HG03558 (cell line): ENCODE data around the gene METTL25B.

ENCODE experiments used
- ATAC-seq: cut with Tn5 transposase; IDR thresholded peaks from one replicate; pipeline ENCODE4 v1.9.1; 2021; ENCODE audit warnings: moderate number of reproducible peaks; ENCODE audit not compliant: unreplicated experiment; ENCODE audit errors: extremely low read depth

The METTL25B gene

DNA sequence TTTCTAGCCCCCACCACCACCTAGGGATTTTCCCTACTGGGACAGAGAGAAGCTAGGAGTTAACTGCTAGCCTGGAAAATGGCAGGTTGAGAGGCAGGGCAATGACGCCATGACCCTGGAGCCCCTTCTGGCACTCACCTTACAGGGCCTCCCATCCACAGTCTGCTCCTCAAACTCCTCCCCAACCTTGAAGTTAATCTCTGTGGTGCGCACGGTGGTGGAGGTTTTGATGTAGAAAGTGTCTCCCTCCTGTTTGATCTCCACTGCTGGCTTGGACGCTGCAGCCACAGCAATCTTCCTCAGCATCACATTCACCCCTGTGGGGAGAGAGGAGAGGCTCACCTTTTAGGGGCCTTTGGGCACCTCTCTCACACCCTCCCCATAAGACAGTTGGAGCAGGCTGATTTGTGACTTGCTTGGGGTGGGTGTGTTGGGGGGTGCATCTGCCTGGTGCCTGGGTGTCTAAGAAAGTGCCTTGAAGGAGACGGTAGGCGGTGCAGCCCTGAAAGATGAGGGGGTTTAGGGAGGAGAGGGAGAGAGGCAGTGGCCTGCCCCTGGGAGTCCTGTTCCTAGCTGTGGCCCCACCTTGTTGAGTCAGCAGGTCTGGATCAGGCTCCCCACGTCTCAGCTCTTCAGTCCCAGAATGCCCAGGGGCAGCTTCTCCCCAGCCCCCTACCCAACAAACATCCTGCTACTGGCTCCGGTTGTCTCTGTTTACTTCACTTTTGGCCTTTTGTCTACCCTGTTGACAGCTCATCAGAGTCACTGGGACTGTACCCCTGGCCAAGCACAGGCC is 27.3 kb upstream of the METTL25B start:
- ATAC-seq = no peak

DNA sequence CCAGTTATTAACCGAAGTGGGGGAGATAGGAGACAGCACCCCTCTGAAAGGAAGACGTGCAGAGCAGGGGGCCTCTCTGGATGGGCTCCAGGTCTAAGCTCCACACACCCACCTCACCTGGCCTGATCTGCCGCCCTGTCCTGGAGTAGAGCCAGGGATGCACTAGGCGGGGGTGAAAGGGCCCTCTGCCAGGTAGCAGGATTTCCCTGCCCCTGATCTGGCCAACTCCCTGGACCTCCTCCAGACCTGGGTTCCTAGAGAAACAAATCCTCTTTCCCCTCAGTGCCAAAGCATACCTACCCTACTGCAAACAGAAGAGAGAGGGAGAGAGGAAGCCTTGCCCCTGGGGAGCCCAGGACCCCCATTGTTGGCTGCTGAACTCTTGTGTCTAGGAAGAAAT is 24.9 kb upstream of the METTL25B start:
- no peak for ATAC-seq

DNA sequence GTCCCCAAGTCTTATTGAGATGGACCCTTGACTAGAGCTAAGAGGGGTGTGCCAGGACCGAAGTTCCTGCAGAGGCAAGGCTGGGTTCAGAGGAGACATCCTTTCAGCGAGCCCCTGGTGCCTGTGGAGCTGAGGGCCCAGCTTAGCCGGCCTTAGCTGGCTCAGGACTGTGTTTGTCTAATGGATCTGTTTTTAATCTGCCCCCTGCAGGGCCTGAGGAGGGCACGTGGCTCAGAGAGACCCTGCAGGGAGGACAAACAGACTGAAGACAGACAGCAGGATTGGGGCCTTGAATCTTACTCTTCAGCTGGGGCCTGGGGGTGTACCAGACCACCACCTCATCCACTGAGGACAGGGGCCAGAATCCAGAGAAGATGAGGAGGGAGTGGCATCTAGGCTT is 24.5 kb upstream of the METTL25B start:
- no peak for ATAC-seq

DNA sequence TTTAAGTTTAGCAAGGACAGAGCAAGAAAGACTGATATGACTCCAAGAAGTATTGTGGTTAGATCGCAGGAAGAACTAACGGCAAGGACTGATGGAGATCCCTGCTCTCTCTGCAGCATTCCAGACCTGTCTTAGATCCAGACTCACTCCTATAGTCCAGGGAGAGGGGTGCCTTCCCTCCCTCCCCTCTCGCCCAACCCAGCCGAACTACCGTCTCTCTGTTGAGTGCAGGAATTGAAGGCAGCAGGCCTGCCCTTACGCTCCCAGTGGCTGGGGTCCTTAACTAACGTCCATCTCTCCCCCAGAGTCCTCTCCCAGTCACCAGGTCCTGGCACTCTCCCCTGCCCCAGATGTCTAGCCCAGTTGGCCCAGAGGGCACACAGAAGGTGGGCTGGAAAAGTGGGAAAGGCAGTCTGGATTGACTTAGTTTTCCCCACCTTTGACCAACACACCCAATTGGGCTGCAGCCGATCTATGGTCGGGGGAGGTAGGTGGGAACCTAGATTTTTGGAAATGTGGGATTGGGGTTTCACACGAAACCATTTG is 24.0 kb upstream of the METTL25B start:
- no peak for ATAC-seq

DNA sequence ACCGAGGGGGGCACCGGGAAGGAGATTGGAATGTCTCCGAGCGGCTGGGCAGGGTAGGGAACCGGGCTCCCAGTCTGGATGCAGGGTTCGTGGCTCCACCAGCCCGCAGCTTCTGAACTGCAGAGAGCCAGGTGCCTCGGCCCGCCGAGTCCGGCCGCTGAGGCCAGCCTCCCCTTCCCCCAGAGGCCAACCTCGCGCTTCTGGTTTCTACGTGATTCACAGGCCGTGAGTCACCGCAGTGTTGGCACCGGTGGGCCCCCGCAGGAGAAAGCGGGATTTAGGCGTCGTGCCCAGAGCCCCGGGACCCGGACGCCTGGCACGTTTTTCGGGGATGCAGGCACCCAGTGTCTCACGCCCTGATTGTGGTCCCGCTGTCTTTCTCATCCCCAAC is 23.3 kb upstream of the METTL25B start:
- no peak for ATAC-seq

DNA sequence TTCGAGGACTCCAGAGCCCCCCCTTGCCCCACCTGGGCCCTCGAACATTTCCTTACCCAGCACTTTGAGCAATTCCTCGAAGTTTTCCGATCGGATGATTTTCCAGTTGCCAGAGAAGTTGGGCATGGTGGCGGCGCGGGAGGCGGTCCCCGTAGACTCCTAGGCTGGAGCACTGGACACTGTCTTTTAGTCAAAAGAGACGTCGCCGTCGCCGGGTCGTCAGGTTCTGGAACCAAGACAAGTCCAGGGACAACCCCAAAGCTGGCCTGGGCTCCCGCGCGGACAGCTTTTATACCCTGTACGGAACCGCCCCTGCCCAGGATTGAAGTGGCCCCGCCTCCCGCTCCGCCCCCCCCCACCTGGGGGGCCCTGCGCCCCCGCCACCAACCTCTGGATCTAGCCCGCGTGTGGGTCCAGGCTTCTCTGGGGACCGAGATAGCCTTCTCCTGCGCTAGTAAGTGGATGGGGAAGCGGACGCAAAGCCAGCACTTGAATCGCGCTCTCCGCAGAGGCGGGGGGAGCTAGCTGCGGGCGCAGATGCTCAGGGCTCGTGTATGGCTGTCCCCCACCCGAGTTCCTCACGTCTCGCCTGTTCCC is 22.9 kb upstream of the METTL25B start, which contains the start of gene CRABP2:
Gene CRABP2, minus strand, starts transcription at position 263 of the 597 bp plus-strand sequence. Its CDS starts 137 bp downstream, at position 126.
- no peak for ATAC-seq

DNA sequence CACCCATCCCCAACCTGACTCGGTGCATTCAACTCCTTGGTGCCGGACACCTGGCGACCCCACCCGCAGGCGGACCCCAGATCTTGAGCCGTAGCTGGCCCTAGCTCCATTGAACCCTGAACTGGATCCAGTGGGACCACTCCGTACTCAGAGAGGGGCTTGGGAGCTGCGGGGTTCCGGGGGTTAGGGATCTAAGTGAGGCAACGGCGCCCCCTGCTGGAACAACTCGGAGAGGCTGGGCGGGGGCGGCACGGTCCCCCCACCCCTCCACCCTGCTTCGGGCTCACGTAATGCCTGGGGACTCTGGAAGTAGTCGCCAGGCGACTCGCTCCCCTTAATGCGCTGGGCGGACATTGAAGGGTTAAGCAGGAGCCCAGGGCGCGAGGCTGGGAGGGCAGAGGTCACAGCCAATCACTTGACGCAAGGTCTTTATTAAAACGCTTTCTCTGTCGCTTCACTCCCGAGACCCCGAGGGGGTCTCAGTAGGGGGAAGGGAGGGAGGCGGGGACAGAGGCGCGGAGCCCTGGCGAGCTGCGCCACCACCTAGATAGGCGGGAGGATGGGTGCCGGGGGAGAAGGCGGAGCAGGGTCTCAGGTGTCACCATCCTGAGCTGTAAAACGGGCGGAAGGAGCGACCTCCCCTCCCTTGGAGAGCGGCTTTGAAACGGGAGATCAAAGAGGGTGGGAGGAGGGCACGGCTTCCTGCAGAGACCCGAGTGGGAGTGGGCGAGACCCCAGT is 22.2 kb upstream of the METTL25B start:
- no peak for ATAC-seq

DNA sequence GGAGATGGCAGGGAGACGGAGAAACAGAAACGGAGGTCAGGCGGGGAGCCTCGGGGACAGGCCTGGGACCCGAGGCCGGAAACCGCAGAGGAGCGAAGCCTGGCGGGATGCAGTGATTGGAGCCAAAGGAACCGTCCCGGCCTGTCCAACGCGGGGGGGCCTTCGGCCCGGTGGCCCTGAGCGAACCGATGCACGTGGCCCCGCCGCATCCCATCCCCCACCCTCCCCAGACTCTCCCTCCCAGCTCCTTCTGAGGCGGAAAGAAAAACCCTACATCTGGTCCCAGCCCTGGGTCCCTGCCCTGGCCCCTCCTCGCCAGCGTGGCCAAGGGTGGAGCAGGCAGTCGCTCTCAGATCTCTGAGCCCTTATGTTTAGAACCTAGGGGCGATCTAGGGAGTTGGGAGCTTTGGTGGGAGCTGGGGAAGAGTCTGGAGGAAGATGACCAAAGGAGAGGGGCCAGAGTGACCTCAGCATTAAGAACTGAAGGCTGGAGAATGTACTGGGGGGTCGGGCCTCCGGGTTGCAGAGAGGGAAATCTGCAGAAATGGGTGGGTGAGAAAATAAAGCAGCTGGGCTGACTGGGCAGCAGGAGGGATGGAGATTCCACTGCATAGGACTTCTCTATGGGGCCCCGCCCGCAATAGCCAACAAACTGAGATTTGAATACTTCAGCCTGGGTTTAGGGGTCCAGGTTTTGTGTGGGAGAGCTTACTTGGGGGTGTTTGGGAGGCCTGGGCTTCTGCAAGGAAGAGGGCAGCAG is 21.4 kb upstream of the METTL25B start:
- no peak for ATAC-seq

DNA sequence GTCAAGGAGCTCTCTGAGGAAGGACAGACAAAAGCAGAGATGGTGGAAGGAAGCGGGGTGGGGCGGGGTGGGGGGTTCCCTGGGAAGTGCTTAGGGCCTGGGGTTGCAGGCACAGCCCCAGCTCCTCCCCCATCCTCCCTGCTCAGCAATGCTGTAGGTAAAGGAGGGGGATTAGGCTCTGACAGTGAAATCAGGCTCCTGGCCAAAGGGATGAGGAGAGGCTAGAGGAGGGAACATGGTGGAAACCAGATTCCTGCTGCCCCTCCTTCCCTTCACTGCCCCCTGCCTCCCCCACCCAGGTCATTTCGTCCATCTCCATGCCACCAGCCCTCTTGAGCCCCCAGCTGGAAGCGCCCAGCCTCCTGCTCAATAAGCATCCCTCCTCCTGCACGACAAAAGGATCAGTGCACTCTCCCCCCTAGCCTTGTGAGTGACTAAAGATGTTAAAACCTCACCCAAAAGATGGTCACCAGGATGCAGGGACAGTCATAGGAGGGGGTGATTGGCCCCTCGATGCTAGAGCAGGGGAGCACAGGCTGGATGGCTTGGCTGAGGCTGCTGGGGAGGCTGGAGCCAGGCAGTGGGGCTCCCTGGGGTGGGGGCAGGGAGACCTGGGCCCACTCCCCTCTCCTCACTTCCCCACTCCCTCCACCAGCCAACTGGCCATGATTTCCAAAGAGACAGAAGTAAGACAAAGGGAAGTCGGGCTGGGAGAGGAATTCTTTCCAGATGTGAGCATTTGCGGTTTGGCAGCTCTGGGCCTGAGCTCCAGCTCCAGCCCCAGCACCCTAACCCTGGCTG is 20.7 kb upstream of the METTL25B start:
- ATAC-seq = no peak

DNA sequence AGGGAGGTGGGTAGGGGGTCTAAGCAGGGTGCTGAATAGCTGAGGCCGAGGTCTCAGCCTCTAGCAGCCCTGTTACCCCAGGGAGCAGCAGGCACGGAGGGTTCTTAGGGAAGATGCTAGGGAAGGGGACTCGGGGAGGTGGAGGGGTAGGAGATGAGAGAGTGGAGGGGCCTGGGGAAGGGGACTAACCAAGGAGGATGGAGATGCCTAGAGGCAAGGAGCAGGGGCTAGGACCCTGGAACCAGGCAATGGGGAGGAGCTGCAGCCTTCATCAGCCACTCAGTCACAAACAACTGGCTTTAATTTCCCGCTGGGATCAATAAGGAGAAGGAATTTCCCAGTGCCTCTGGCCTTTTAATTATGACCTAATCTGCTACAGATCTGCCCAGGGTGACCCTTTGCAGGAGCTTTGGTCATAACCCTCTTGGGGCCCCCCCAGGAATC is 20.0 kb upstream of the METTL25B start:
- ATAC-seq = no peak

DNA sequence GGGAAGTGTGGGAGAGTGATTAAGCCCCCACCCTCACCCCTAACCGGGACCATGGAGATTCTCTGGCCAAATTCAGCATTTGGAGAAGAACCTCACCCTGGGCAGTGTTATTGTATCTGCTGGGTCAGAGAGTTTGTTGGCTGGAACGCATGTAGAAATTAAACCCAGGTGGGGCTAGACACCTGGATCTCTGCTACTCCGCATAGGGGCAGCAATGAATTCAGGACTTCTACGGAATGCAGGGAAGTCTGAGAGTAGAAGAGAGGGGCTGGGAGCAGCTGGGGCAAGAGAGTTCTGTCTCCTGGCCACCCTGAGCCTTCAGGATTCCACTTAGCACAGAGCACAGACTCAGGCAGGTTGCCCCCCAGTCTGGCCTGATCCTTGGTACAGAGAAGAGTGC is 19.2 kb upstream of the METTL25B start:
- ATAC-seq = no peak

DNA sequence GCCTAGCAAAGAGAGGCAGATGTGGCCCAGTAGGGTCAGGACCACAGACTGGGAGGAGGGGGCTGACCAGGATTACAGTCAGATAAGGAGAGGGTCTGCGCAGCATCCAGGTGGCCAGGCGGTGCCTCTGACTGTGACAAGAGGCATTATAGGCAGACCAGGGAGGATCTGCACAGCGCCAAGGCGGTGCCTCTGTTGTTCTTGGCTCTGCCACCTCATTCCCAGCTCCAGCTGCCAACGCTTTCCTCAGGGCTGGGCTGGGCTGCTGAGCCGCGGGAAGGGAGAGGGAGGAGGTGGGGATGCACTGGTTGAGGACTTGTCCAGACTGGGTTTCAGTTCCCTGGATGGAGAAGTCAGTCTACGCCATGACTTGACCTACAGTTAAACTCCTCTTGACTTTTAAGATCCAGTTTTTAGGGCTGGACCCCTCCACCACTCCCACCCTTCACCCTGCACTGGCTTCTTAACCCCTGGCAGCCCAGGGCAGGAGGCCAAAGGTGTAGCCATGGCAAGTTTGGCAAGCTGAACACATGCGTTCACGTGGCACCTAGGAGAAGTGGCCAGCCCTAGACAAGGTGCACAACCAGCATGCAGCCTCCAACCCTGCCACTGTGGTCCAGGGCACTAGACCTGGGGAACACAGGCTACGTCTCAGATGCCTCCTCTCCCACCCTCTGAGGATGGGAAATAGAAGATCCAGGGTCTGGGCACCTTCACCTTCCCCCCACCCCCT is 18.3 kb upstream of the METTL25B start:
- no peak for ATAC-seq

DNA sequence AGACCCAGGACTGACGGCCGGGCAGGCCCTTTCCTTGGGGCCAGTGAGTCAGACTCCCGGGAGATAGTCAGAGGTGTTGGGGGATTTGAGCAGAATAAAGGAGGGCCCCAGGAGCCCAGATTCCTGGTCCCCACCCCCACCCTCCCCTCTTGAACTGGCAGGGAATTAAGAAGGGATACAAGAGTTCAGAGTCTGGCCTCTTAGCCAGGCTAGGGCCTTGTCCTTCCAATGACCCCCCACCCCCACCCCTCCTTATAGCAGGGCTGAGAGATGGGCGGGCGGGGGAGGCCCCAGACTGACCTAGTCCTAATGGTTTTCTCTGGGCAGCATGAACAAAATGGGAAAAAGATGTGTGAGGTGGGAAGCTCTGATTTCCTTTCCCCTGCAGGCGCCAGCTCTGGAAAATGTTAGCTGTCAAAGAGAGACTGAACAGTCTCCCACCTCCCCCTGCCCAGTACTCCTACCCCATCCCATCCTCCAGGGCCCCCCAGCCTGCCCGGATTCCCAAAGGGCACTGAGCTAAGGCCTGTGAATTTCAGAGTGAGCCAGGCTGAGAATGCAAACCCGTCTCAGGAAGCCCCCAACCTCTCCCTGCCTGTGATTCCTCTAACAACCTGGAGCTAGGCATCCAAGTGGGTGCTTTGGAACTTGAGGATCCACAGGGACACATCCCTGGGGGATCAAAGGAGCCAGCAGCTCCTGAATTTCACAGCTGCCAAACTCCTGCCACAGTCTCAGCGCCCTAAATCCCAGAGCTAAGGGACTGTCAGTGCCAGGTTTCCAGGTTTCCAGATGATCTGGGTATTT is 17.1 kb upstream of the METTL25B start:
- ATAC-seq = no peak

DNA sequence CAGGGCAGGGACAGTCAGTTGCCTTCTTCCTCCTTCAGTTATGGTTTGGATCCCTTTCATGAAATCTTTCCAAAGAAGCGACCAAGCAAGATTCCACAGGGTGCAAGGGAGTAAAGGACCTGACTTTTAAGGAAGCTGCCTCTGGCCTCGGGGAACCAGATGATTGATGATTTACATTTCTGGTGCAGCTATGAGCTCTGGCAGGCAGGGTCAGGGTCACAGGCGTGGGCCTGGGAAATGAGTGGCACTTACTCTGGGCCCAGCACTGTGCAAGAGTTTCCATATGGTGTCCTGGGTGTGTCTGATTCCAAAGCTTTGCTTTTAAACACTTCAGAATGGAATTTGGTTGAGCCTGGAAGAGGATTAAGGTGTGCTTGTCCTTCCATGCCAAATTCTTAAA is 15.6 kb upstream of the METTL25B start:
- ATAC-seq = no peak

DNA sequence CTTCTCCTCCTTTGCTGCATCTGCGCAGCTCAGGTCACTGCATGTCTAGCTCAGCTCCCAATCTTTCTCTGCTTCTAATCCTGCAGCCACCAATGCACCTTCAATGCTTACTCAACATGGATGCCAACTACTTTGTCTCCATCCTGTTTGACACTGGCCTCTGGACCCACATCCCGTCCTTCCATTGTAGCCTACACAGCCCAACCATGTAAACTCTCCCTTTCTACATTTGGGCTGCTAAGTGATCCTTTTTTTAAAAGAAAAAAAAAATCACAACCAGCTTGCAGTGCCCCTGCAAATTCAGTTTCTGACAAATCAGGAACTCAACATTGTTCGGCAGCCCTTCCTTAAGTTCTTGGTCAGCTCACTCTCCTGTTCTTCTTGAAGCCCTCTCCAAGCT is 13.4 kb upstream of the METTL25B start:
- ATAC-seq = no peak

DNA sequence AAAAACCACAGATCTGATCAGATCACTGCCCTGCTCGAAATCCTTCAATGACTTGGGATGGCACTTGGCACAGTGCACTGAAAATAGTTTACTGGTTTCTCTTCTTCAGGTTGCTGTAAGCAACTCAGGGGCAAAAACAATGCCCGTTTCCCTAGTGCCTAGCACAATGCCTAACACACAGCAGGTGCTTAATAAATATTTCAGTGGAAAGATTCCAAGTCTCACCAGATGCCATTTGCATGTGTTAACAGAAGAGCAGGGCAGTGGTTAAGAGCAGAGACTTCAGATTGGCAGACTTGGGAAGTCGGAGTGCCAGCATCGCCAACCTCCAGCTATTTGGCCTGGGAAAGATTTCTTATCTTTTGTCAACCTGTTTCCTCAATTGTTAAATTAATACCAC is 10.9 kb upstream of the METTL25B start:
- no peak for ATAC-seq

DNA sequence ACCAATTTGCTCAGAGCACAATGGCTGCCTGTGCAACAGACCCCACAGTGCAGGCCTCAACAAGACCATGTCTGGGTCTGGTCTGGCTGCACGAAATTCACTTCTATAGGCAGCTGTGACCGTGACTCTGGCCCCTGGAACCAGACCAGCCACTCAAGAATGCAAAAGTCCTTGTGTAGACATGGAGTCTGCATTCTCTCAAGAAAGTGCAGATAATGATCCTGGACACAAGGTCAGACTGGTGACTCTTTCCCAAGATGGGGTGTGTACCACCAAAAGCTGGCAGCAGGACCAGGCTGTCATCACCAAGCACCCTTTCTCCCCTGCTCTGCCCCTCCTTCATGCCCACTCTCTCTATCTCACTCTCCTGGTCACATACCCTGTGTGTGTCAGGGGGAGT is 7.1 kb upstream of the METTL25B start:
- no peak for ATAC-seq

DNA sequence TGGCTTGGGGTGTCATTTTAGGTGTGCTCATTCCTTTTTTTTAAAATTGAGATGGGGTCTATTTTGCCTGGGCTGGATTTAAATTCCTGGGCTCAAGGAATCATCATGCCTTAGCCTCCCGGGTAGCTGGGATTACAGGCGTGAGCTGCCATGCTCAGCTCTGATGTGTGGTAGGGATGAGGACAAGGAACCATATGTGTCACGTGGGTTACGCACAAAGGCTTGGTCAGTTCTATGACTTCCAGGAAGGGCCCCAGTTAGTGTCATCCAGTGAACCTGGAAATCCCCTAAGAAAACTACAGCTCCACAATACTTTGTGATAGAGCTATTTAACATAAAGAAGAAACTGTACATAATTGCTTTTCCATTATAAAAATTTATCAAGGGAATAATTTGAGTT is 6.7 kb upstream of the METTL25B start:
- ATAC-seq = no peak
